Ishikawa (cell line): ENCODE results near the gene TNS3.

Experiments used
- CEBPB ChIP-seq: IDR thresholded peaks from 2 replicates; pipeline ENCODE4 v1.6.1; 2012
- CREB1 ChIP-seq: IDR thresholded peaks from 2 replicates; pipeline ENCODE4 v1.6.1; 2012; ENCODE audit warnings: low read depth
- EGR1 ChIP-seq: IDR thresholded peaks from 2 replicates; pipeline ENCODE4 v1.6.1; 2012
- EP300 ChIP-seq: IDR thresholded peaks from 2 replicates; pipeline ENCODE4 v1.6.1; 2012; ENCODE audit warnings: borderline replicate concordance
- FOXM1 ChIP-seq: IDR thresholded peaks from 2 replicates; pipeline ENCODE4 v1.6.1; 2012; ENCODE audit warnings: low read depth, borderline replicate concordance
- NFIC ChIP-seq: IDR thresholded peaks from 2 replicates; pipeline ENCODE4 v1.6.1; 2012
- RAD21 ChIP-seq: IDR thresholded peaks from 2 replicates; pipeline ENCODE4 v1.6.1; 2012; ENCODE audit warnings: low read depth
- TAF1 ChIP-seq: IDR thresholded peaks from 2 replicates; pipeline ENCODE4 v1.6.1; 2012; ENCODE audit warnings: low read depth, mild to moderate bottlenecking
- TCF12 ChIP-seq: IDR thresholded peaks from 2 replicates; pipeline ENCODE4 v1.6.1; 2012; ENCODE audit warnings: low read depth
- TEAD4 ChIP-seq: IDR thresholded peaks from 2 replicates; pipeline ENCODE4 v1.6.1; 2012
- YY1 ChIP-seq: IDR thresholded peaks from 2 replicates; pipeline ENCODE4 v1.6.1; 2012; ENCODE audit warnings: low read depth
- ZBTB7A ChIP-seq: IDR thresholded peaks from 2 replicates; pipeline ENCODE4 v1.6.1; 2012; ENCODE audit warnings: low read depth
- TF ChIP-seq, protein P1 (sequence below): IDR thresholded peaks from 2 replicates; pipeline ENCODE4 v1.6.1; 2012; ENCODE audit warnings: low read depth, mild to moderate bottlenecking
- TF ChIP-seq, protein P2 (sequence below): IDR thresholded peaks from 2 replicates; pipeline ENCODE4 v1.6.1; 2012
- TF ChIP-seq, protein P3 (sequence below): IDR thresholded peaks from 2 replicates; pipeline ENCODE4 v1.6.1; 2012

The TNS3 gene

DNA sequence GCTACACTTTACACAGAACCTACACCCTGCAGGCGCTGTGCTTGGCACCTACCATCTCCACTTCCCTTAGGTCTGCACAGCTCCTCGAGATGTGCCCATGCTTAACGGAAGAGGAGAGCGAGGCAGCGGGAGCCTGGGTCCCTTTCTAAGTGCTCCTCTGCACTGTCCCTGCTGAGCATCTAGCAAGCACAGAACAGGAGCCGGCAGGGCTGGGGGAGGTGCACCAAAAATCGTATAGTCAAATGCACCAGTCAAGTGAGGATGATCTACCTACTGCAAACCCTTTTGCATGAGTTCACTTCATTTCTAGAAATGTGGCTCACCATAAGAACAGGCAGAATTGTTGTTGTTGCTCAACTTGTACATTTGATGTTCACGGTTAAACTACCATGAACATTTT lies 267.7 kb downstream of the TNS3 start:
- no peak for TF ChIP-seq FOXM1
- TF ChIP-seq CREB1 = no peak
- TF ChIP-seq YY1 = no peak
- TF ChIP-seq, protein P1, sequence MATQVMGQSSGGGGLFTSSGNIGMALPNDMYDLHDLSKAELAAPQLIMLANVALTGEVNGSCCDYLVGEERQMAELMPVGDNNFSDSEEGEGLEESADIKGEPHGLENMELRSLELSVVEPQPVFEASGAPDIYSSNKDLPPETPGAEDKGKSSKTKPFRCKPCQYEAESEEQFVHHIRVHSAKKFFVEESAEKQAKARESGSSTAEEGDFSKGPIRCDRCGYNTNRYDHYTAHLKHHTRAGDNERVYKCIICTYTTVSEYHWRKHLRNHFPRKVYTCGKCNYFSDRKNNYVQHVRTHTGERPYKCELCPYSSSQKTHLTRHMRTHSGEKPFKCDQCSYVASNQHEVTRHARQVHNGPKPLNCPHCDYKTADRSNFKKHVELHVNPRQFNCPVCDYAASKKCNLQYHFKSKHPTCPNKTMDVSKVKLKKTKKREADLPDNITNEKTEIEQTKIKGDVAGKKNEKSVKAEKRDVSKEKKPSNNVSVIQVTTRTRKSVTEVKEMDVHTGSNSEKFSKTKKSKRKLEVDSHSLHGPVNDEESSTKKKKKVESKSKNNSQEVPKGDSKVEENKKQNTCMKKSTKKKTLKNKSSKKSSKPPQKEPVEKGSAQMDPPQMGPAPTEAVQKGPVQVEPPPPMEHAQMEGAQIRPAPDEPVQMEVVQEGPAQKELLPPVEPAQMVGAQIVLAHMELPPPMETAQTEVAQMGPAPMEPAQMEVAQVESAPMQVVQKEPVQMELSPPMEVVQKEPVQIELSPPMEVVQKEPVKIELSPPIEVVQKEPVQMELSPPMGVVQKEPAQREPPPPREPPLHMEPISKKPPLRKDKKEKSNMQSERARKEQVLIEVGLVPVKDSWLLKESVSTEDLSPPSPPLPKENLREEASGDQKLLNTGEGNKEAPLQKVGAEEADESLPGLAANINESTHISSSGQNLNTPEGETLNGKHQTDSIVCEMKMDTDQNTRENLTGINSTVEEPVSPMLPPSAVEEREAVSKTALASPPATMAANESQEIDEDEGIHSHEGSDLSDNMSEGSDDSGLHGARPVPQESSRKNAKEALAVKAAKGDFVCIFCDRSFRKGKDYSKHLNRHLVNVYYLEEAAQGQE = no peak
- TF ChIP-seq EP300 = no peak
- TF ChIP-seq NFIC = no peak
- no peak for TF ChIP-seq EGR1
- no peak for TF ChIP-seq TAF1
- TF ChIP-seq, protein P2, sequence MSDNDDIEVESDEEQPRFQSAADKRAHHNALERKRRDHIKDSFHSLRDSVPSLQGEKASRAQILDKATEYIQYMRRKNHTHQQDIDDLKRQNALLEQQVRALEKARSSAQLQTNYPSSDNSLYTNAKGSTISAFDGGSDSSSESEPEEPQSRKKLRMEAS = no peak
- TF ChIP-seq CEBPB = no peak
- TF ChIP-seq, protein P3, sequence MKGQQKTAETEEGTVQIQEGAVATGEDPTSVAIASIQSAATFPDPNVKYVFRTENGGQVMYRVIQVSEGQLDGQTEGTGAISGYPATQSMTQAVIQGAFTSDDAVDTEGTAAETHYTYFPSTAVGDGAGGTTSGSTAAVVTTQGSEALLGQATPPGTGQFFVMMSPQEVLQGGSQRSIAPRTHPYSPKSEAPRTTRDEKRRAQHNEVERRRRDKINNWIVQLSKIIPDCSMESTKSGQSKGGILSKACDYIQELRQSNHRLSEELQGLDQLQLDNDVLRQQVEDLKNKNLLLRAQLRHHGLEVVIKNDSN = no peak
- TF ChIP-seq ZBTB7A = no peak
- TF ChIP-seq TEAD4 = no peak
- TF ChIP-seq TCF12 = no peak
- TF ChIP-seq RAD21 = no peak

- TF ChIP-seq EGR1 (no peak), TCF12 (no peak), TAF1 (no peak), RAD21 (no peak), CREB1 (no peak), EP300 (no peak), YY1 (no peak), ZBTB7A (no peak), NFIC (no peak), CEBPB (no peak), FOXM1 (no peak), TEAD4 (no peak)
- TF ChIP-seq, protein P2 = no peak
- TF ChIP-seq, protein P3 = no peak
- TF ChIP-seq, protein P1 = no peak
These were observed 268.3 kb downstream of the TNS3 start for GRCh38 chr7:47313564-47313963.

DNA sequence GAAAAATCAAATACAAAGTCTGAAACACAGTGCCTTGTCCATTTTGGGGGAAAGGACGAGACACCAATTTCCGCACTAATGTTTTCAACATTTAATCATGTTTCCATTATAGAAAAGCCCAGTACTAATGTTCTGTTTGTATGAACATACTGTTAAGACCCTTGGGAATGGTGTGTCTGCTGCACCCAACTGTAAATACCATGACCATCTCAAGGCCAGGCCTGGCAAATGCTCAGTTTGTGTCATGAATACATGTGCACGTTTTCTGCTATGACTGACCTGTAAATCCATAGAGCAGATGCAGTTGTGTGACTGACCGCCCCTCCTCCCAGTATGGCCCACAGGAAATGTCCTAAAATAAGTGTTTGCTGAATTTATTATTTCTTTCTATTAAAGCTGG lies 270.0 kb downstream of the TNS3 start:
- no peak for TF ChIP-seq NFIC
- no peak for TF ChIP-seq RAD21
- TF ChIP-seq CREB1 = no peak
- TF ChIP-seq FOXM1 = no peak
- no peak for TF ChIP-seq CEBPB

DNA sequence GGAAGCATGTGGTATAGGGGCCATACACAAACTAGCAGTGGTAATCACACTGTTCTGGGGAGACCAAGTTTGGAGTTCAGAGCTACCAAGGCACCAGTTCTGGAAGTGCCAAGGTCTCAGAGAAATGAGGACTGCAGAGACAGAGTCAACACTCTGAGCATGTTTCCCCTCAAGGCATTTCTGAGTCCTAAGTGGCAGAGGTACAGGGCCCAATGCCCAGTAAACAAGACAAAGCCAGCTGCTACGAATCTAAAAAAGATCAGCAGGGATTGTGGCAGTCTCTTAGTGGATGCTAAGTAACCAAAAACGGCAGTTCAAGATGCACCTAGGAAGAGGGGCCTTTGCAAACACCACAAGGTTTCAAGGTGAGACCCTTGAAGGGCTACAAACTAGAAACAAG lies 271.9 kb downstream of the TNS3 start:
- TF ChIP-seq NFIC = no peak
- TF ChIP-seq, protein P1 = no peak
- TF ChIP-seq TCF12 = no peak
- no peak for TF ChIP-seq EP300
- TF ChIP-seq, protein P2 = no peak
- no peak for TF ChIP-seq TAF1
- no peak for TF ChIP-seq RAD21
- TF ChIP-seq ZBTB7A = no peak
- TF ChIP-seq EGR1 = no peak
- TF ChIP-seq CEBPB = no peak
- no peak for TF ChIP-seq YY1
- no peak for TF ChIP-seq CREB1
- TF ChIP-seq, protein P3 = no peak
- no peak for TF ChIP-seq FOXM1
- no peak for TF ChIP-seq TEAD4
